H4 (cell line): ENCODE data around the gene TERT. TPM values are rescaled to one million over a fixed set of nuclear protein-coding genes. Genes with fewer than 3 reads are reported as not detected.

Source experiments
- DNase-seq: peaks from one replicate; pipeline ENCODE4 v3.0.0-alpha.2; 2015; ENCODE audit warnings: low spot score
- total RNA-seq: library from RNA; depleted of rRNA; stranded (reverse); fragments of >200 nt; shearing (Covaris generic); gene quantifications from 2 replicates; pipeline ENCODE4 v1.2.3, GENCODE V29; 2014

Gene TERT
- total RNA-seq, 1 experiment from 2014 or later = 0.23 TPM

GRCh38 chr5:1259806-1260480, 34.9 kb downstream of the TERT start:
- DNase-seq = no peak

- no peak for DNase-seq
These were observed 37.0 kb downstream of the TERT start for GRCh38 chr5:1257841-1258240.

- no peak for DNase-seq
These were observed 37.5 kb downstream of the TERT start for GRCh38 chr5:1257363-1257762.

DNA sequence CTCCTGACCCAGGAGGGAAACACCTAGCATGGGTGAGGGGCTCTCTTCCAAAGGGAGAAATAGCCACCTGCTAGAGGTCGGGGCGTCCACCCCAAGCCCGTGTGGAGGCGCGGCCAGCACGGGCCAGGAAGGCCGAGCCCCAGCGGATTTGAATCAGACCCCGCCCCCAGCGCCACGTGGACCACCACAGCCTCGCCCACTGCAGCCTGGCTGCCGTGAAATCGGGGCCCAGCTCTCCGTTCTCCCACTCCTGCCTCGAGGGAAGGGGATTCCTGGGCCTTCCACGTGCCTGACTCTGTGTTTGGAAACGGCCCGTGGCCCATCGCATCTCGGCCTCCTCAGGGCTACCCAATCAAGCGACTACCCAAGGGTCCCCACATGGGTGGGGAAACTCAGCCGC, 38.1 kb downstream of the TERT start:
- DNase-seq = no peak

DNA sequence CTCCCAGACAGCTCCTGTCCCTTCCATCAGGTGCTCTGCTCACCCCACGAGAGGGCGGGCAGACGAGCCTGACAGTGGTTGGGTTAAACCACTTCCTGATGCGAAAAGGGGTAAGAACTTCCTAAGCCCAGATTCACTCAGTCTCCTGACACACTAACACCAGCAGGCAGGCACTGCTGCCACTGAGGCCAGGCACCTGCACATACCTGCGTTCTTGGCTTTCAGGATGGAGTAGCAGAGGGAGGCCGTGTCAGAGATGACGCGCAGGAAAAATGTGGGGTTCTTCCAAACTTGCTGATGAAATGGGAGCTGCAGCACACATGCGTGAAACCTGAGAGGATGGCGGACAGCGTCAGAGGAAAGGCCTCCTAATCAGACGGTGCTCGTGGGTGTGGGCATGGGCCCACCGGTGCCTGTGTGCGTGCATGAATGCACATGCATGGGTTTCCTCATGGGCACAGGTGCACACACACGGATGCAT, 39.7 kb downstream of the TERT start:
- DNase-seq = no peak

DNA sequence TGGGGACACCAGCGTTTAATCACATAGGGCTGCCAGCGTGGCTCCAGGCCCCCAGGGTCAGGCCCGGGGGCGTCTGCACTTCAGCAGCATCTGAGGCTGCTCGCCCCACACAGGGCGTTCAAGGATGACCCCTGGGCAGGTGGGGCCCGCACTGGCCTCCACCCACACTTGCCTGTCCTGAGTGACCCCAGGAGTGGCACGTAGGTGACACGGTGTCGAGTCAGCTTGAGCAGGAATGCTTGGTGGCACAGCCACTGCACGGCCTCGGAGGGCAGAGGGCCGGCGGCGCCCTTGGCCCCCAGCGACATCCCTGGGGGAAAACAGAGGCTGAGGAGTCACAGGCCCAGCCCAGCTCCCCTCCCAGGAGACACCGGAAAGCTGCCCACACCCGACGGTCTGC, 40.7 kb downstream of the TERT start:
- DNase-seq = no peak

DNA sequence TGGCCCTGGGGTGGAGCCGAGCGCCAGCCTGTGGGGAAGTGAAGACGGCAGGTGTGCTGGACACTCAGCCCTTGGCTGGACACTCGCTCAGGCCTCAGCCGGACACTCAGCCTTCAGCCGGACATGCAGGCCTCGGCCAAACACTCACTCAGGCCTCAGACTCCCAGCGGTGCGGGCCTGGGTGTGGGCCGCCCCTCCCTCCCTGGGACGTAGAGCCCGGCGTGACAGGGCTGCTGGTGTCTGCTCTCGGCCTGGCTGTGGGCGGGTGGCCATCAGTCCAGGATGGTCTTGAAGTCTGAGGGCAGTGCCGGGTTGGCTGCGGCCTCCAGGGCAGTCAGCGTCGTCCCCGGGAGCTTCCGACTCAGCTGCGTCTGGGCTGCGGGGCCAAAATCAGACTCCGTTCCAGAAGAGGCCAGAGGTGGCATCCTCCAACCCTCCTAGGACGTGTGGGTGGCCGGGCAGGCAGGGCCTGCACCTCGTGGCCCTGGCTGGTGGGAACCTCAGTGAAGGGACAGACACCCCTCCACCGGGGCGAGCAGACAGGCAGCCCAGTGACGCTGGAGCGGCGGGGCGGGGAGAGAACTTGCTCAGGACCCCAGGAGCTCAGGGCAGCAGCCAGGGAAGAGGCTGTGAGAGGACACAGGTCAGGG, 41.3 kb downstream of the TERT start:
- no peak for DNase-seq

- no peak for DNase-seq
These were observed 42.2 kb downstream of the TERT start for GRCh38 chr5:1252681-1253080.

DNA sequence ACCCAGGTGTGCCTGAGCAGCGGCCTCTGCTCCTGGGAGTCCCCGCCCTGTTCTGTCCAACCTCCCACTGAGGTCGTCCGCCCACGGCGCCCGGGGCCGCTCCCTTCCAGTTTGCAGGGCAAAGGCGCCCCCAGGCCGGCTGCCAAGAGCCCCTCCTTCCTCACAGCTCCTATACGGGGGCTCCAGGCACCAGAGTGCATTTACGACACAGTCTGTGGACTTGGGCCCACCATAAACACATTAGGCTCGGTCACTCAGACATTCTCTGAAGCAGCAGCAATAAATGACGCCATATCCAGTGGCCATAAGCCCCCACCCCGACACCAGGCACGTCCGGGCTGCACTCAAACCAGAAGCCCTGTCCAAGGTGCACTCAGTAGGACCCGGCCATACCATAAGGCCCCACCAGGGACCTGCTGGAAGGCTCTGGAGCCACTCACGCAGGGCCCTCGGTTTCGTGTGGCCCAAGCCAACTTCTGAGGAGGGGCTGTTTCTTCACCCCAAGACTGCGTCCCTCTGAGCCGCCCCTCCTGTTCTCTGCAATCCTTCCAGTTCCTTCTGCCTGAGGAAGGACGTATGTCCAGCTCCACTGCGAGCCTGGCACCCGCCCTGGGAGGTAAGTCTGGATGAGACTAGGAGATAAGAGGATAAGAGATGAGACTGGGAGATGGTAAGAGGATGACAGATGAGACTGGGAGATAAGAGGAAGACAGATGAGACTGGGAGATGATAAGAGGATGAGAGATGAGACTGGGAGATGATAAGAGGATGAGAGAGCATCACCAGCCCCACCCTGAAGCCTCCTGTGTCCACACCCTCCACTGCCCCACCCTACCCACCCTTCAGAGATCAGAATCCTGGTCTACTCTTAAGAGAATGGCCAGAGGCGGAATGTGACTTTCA, 42.9 kb downstream of the TERT start:
- no peak for DNase-seq

DNA sequence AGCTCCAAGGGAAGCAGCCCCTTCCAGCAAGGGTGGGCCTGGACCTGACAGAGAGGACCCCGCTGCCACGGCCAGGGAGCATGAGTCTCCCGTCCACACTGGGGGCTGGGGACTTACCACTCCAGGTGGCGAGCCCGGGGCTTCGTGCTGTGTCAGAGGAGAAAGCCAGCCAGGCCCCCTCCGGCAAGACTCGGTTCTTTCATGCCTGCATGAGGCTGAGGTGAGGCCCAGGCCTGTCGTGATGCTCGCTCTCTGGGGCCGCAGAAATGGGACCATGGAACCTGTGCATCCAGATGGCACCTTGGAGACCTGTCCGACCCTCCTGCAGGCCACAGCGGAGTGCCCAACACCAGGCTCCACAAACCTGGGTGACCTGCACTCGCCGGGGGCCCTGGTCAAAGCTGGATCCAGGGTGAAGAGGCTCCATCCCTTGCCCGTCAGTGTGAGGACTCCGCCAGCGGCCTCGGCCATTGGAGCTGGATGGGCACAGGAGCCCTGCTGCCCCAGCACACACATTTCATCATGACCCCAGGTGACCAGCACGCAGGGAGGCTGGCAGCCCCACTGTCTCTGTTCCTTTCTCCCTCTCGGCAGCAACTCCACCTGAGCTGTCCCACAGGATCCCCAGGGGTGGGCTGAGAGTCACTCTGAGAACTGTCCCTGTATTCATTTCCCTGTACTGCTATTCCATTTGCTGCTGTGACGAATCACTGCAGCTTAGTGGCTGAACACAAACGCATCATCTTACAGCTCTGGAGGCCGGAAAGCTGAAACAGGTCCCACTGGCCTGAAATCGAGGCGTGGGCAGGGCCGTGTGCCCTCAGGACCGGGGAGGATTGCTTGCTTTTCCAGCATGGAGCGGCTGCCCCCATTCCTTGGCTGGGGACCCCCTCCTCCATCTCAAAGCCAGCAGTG, 45.2 kb downstream of the TERT start:
- no peak for DNase-seq

GRCh38 chr5:1247811-1248210, 47.1 kb downstream of the TERT start:
- no peak for DNase-seq

GRCh38 chr5:1246711-1247431, 48.0 kb downstream of the TERT start:
- no peak for DNase-seq

GRCh38 chr5:1245905-1246576, 48.8 kb downstream of the TERT start:
- DNase-seq = no peak

GRCh38 chr5:1244976-1245375, 49.9 kb downstream of the TERT start:
- no peak for DNase-seq

GRCh38 chr5:1244255-1244654, 50.6 kb downstream of the TERT start:
- DNase-seq = no peak

GRCh38 chr5:1243487-1244130, 51.3 kb downstream of the TERT start:
- DNase-seq = no peak

DNA sequence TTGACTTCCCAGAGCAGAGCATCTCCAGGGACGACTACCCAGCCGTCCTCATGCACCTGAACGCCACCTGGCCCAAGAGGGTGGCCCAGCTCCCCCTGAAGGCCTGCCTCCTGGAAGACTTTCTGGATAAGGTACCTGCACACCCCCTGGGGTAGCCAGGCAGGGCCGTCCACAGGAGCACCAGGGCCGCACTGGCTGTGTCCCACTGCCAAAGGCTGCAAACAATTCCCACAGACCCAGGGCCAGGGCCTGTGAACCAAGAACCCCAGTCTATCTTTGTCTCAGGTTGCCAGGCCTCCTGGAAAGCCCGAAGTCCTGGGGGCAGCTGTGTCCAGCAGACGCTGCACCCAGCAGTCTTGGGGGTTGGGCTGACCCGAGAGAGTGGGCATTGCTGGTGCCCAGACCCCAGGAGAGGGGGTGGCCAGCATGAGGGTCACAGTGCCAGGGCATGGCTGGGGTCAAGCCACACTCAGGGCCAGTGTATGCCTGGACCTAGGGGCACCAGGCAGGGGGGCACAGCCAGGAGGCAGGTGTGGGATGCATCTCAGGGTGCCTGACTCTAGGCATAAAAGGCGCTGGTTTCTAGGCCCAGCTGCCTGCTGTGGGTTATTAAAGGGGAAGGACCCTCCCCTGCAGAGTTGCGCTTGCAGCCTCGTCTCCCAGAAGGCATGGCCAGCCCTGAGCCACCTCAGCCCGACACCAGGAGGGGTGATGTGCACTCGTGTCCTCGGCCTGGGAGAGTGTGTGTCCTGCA, 52.0 kb downstream of the TERT start:
- no peak for DNase-seq

DNA sequence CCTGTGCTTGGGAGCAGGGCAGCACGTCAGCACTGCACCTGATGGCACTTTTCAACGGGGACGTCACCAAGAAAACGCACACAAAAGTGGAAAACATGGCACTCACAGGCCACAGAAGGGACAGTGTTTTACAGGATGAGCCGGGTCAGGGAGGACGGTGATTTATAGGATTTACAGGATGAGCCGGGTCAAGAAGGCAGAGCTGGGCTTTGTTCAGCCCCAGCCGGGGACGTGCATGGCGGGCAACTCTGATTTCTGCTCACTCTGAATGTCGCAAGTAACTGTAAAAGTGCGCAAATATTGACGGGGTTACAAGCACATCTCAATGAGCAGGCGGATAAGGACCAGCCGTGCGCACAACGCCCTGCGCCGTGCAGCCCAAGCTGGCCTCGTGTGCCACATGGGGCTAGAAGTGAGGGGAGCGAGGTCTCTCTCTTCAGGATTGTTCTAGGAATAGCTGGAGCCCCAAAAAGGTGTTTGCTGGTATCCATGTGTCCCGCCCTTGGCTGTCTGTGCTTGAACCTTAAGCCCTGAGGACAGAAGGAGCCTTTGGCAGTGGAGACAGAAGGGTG, 53.3 kb downstream of the TERT start:
- no peak for DNase-seq
